HepG2 (cell line): Measurements from ENCODE around the gene ABCA13. TPM values are rescaled to one million over a fixed set of nuclear protein-coding genes. Genes with fewer than 3 reads are reported as not detected.

Source experiments
- ATAC-seq: fragments of 200-7000 bp; cut with Tn5 transposase; 3 replicates; pipeline ENCODE4 v1.9.1; 2020; ENCODE audit warnings: mild to moderate bottlenecking, moderate library complexity
- BruUV-seq: library from RNA; stranded (reverse); fragments of 400-500 nt; replicated peaks from 2 replicates; lab custom pipeline; 2021; lab: Mats Ljungman, UMichigan
- CTCF ChIA-PET: fragments of 300-600 bp; formaldehyde crosslinking; extraction: SDS; loops from one replicate; lab custom pipeline; 2021; ENCODE audit warnings: low total read pairs, inconsistent platforms, low intra/inter-chr PET ratio; lab: Yijun Ruan, JAX
- POLR2A ChIA-PET: fragments of 350-600 bp; sonication (Branson Sonifier 250); formaldehyde crosslinking; loops from one replicate; lab custom pipeline; 2020; ENCODE audit warnings: antibody characterized with exemption, inconsistent platforms; lab: Yijun Ruan, JAX
- DNase-seq: peaks from one replicate; pipeline ENCODE4 v3.0.0-alpha.2; 2015; ENCODE audit warnings: low spot score
- FAIRE-seq: peaks from 3 replicates; lab custom pipeline; 2011; peaks lifted over from hg19 to GRCh38; lab: Jason Lieb, UNC
- H2AFZ ChIP-seq: one replicate; pipeline ENCODE4 v1.6.1; 2011; ENCODE audit warnings: low read length, inconsistent platforms
- H3K27ac ChIP-seq: fragments of 300-600 bp; 3 replicates; pipeline ENCODE4 v1.8.0; 2011; ENCODE audit warnings: mixed run types, mild to moderate bottlenecking, mixed read lengths, low read length, inconsistent platforms; ENCODE audit not compliant: insufficient read depth; ENCODE audit errors: extremely low read length
- H3K27me3 ChIP-seq, 2 experiments: fragments of 200-600 bp in 1 of 2; 2 replicates in 1 of 2; 3 replicates in 1 of 2; pipeline versions ENCODE4 v1.6.0 to v1.8.0; 2011; ENCODE audit warnings: low read length in 2 of 2, mild to moderate bottlenecking in 2 of 2, moderate library complexity in 2 of 2, inconsistent platforms in 1 of 2; ENCODE audit not compliant: insufficient read depth in 2 of 2, control insufficient read depth in 1 of 2
- H3K36me3 ChIP-seq, 2 experiments: fragments of 200-600 bp in 1 of 2; replicated peaks in 1 of 2; 2 replicates in 1 of 2; 3 replicates in 1 of 2; pipeline versions ENCODE4 v1.5.1 to v1.8.0; 2011; ENCODE audit warnings: low read length in 2 of 2, inconsistent platforms in 1 of 2; ENCODE audit not compliant: insufficient read depth in 2 of 2, control insufficient read depth in 1 of 2
- H3K4me1 ChIP-seq: 2 replicates; pipeline ENCODE4 v1.5.1; 2012; ENCODE audit warnings: low read length, inconsistent platforms; ENCODE audit not compliant: insufficient read depth
- H3K4me2 ChIP-seq: 2 replicates; pipeline ENCODE4 v1.6.0; 2011; ENCODE audit warnings: low read depth, low read length, inconsistent platforms
- H3K4me3 ChIP-seq, 3 experiments: fragments of 200-600 bp in 1 of 3; sonication (generic), shearing (Covaris generic) in 1 of 3; replicated peaks in 1 of 3; 2 replicates each; pipeline ENCODE4 v1.5.1; 2011 to 2016; ENCODE audit warnings: low read length in 3 of 3, inconsistent platforms in 2 of 3, low read depth in 2 of 3, mild to moderate bottlenecking in 2 of 3, control low read depth in 1 of 3, mixed read lengths in 1 of 3; ENCODE audit not compliant: insufficient read depth in 1 of 3
- H3K79me2 ChIP-seq: one replicate; pipeline ENCODE4 v1.6.1; 2011; ENCODE audit warnings: low read length, inconsistent platforms; ENCODE audit not compliant: insufficient read depth
- H3K9ac ChIP-seq: 2 replicates; pipeline ENCODE4 v1.6.0; 2011; ENCODE audit warnings: mild to moderate bottlenecking, low read depth, low read length, inconsistent platforms; ENCODE audit not compliant: insufficient read depth
- H3K9me3 ChIP-seq: 2 replicates; pipeline ENCODE4 v1.5.1; 2012; ENCODE audit warnings: mild to moderate bottlenecking, low read length
- H4K20me1 ChIP-seq: 2 replicates; pipeline ENCODE4 v1.6.0; 2011; ENCODE audit warnings: inconsistent platforms, mild to moderate bottlenecking, low read length, moderate library complexity; ENCODE audit not compliant: insufficient read depth
- FOSL2 ChIP-seq: sonication (generic); formaldehyde crosslinking; IDR thresholded peaks from 2 replicates; pipeline ENCODE4 v1.4.0; 2020; ENCODE audit warnings: missing genetic modification reagents
- HOXA3 ChIP-seq: sonication (generic); formaldehyde crosslinking; IDR thresholded peaks from 2 replicates; pipeline ENCODE4 v1.5.0; 2020; ENCODE audit warnings: missing genetic modification reagents
- KLF15 ChIP-seq: sonication (generic); formaldehyde crosslinking; IDR thresholded peaks from 2 replicates; pipeline ENCODE4 v1.8.1; 2023; ENCODE audit warnings: borderline replicate concordance, mild to moderate bottlenecking, inconsistent platforms, missing genetic modification reagents, mixed read lengths
- NR2C2 ChIP-seq: sonication (generic); formaldehyde crosslinking; IDR thresholded peaks from 2 replicates; pipeline ENCODE4 v1.4.0; 2020; ENCODE audit warnings: missing genetic modification reagents, mild to moderate bottlenecking, moderate library complexity, borderline replicate concordance
- SIN3A ChIP-seq: IDR thresholded peaks from 2 replicates; pipeline ENCODE4 v1.6.1; 2011; ENCODE audit warnings: low read depth, mild to moderate bottlenecking, control low read depth, low read length, borderline replicate concordance
- SKI ChIP-seq: fragments of 450-650 bp; IDR thresholded peaks from one replicate; pipeline ENCODE4 v1.6.1; 2018; ENCODE audit warnings: mild to moderate bottlenecking; ENCODE audit not compliant: partially characterized antibody
- SOX13 ChIP-seq, 3 experiments: fragments of 450-650 bp in 1 of 3; sonication (generic) in 1 of 3; formaldehyde crosslinking in 1 of 3; IDR thresholded peaks in 2 of 3; conservative IDR thresholded peaks in 1 of 3; 2 replicates each; pipeline versions ENCODE4 v1.5.0 to v1.6.1; 2016 to 2020; ENCODE audit warnings: antibody characterized with exemption in 1 of 3, mild to moderate bottlenecking in 1 of 3, missing compliant biosample characterization in 1 of 3, missing genetic modification reagents in 1 of 3, moderate library complexity in 1 of 3
- SYNCRIP ChIP-seq: fragments of 200-400 bp; formaldehyde crosslinking; IDR thresholded peaks from 2 replicates; pipeline ENCODE4 v1.6.1; 2018; ENCODE audit warnings: mild to moderate bottlenecking, low read depth, low read length; ENCODE audit not compliant: insufficient read depth
- ZNF33B ChIP-seq: sonication (generic); formaldehyde crosslinking; IDR thresholded peaks from 2 replicates; pipeline ENCODE4 v1.5.1; 2020; ENCODE audit warnings: mild to moderate bottlenecking, missing genetic modification reagents
- ZNF547 ChIP-seq: sonication (generic); formaldehyde crosslinking; IDR thresholded peaks from 2 replicates; pipeline ENCODE4 v1.5.1; 2020; ENCODE audit warnings: mild to moderate bottlenecking, missing genetic modification reagents
- ZNF788 ChIP-seq: sonication (generic); formaldehyde crosslinking; IDR thresholded peaks from 2 replicates; pipeline ENCODE4 v1.5.0; 2020; ENCODE audit warnings: mild to moderate bottlenecking, missing genetic modification reagents, borderline replicate concordance
- ZSCAN25 ChIP-seq: sonication (generic); formaldehyde crosslinking; IDR thresholded peaks from 2 replicates; pipeline ENCODE4 v1.8.0; 2022; ENCODE audit warnings: mild to moderate bottlenecking, missing genetic modification reagents
- WGBS: methylation state at CpG from one replicate; pipeline ENCODE4 v1.1.6; 2017; ENCODE audit warnings: low lambda C conversion rate; 5-methylcytosine and 5-hydroxymethylcytosine counted together
- in situ Hi-C: cut with HindIII; loops from 2 replicates; pipeline ENCODE4 v1.10.0; 2017; ENCODE audit warnings: low pct_unique_long_range_greater_than_20kb; ENCODE audit not compliant: extremely low pct_ligation_motif_present
- intact Hi-C: fragments of 100-400 bp; cut with micrococcal nuclease; formaldehyde crosslinking; loops from one replicate; pipeline ENCODE4 v1.10.0; 2022; ENCODE audit not compliant: unreplicated experiment
- polyA plus RNA-seq, 8 experiments: library from polyadenylated mRNA; depleted of rRNA in 3 of 8; stranded (reverse) in 7 of 8; unstranded in 1 of 8; fragments of >200 nt; fragmentation: Illumina TruSeq in 4 of 8; extraction: Trizol in 4 of 8; gene quantifications; 2 replicates each; pipeline versions ENCODE4 v1.2.1 to v1.2.3, GENCODE V29; 2011 to 2016; ENCODE audit warnings: low read depth in 4 of 8, missing spikeins in 1 of 8, mixed read lengths in 1 of 8; ENCODE audit not compliant: insufficient read depth in 1 of 8
- total RNA-seq, 5 experiments: library from RNA; depleted of rRNA; stranded (reverse); fragments of >200 nt; fragmentation: Illumina TruSeq; extraction: Trizol; gene quantifications; 2 replicates each; pipeline ENCODE4 v1.2.3, GENCODE V29; 2016; ENCODE audit warnings: low read depth in 1 of 5
- TF ChIP-seq, protein P1 (sequence below): sonication (generic); IDR thresholded peaks from 2 replicates; pipeline ENCODE4 v1.6.1; 2016; ENCODE audit warnings: low read depth, borderline replicate concordance
- TF ChIP-seq, protein P2 (sequence below): sonication (generic); formaldehyde crosslinking; IDR thresholded peaks from 2 replicates; pipeline ENCODE4 v1.5.1; 2020; ENCODE audit warnings: missing genetic modification reagents, mild to moderate bottlenecking, borderline replicate concordance
- TF ChIP-seq, protein P3 (sequence below): sonication (generic); formaldehyde crosslinking; IDR thresholded peaks from 2 replicates; pipeline ENCODE4 v1.4.0; 2020; ENCODE audit warnings: mild to moderate bottlenecking, missing genetic modification reagents
- TF ChIP-seq, protein P4 (sequence below): IDR thresholded peaks from 2 replicates; pipeline ENCODE4 v1.4.0; 2020; ENCODE audit warnings: mild to moderate bottlenecking, missing genetic modification reagents

Gene ABCA13
- total and polyA plus RNA-seq, 2 of the 13 experiments (the other 11 are each of a cell fraction or from before 2014, with no cell fraction given), result 0.03 TPM; not detected in 1

DNA sequence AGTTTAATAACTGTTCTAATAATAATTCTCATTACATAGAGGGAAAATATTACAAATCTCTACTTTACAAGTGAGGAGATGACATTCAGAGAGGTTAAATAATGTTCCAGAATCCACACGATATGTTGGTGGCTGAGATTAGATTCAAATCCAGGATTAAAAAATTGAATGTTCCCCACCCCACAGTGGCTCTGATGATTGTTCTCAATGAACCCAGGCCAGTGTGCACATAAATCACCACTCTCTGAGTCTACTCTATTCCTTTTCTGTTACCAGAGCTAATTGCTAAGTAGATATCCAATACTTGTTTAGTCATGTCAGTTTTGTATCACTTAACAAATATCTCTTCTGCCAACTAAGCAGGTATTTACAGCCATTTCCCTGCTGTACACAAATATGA, 281.0 kb downstream of the ABCA13 start:
- ATAC-seq (no peak), DNase-seq (no peak), FAIRE-seq (no peak)
- Histone ChIP-seq H3K9ac (no peak overlapping the region), H3K27me3 (no peaks in the 10 kb centered on the region), H2AFZ (no peak overlapping the region), H3K27ac (no peak overlapping the region), H3K4me1 (no peaks in the 10 kb centered on the region), H3K79me2 (no peaks in the 10 kb centered on the region), H3K4me2 (no peak overlapping the region), H3K9me3 (no peaks in the 10 kb centered on the region), H3K36me3 (no peaks in the 10 kb centered on the region), H3K4me3 (no peak overlapping the region), H4K20me1 (no peaks in the 10 kb centered on the region)
- intact Hi-C loops, result no loop called here
- WGBS, result 44% methylated on average over 1 of the region's 1 CpG
- BruUV-seq, result no TSS peak
- TF ChIP-seq ZNF788, result no peak
- no peak for TF ChIP-seq SKI
- TF ChIP-seq, protein P1, sequence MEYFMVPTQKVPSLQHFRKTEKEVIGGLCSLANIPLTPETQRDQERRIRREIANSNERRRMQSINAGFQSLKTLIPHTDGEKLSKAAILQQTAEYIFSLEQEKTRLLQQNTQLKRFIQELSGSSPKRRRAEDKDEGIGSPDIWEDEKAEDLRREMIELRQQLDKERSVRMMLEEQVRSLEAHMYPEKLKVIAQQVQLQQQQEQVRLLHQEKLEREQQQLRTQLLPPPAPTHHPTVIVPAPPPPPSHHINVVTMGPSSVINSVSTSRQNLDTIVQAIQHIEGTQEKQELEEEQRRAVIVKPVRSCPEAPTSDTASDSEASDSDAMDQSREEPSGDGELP, result no peak
- TF ChIP-seq, protein P2, sequence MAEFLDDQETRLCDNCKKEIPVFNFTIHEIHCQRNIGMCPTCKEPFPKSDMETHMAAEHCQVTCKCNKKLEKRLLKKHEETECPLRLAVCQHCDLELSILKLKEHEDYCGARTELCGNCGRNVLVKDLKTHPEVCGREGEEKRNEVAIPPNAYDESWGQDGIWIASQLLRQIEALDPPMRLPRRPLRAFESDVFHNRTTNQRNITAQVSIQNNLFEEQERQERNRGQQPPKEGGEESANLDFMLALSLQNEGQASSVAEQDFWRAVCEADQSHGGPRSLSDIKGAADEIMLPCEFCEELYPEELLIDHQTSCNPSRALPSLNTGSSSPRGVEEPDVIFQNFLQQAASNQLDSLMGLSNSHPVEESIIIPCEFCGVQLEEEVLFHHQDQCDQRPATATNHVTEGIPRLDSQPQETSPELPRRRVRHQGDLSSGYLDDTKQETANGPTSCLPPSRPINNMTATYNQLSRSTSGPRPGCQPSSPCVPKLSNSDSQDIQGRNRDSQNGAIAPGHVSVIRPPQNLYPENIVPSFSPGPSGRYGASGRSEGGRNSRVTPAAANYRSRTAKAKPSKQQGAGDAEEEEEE (CRISPR knock-in tag), result no peak
- no peak for TF ChIP-seq SIN3A
- TF ChIP-seq FOSL2 (CRISPR knock-in tag), result no peak
- TF ChIP-seq SOX13 (IDR thresholded peaks at IDR 0.05), result no peak
- no peak for TF ChIP-seq SOX13 (CRISPR knock-in tag; conservative IDR thresholded peaks at IDR 0.05 in 1 of 2, IDR thresholded peaks at IDR 0.05 in 1 of 2)
- TF ChIP-seq, protein P3, sequence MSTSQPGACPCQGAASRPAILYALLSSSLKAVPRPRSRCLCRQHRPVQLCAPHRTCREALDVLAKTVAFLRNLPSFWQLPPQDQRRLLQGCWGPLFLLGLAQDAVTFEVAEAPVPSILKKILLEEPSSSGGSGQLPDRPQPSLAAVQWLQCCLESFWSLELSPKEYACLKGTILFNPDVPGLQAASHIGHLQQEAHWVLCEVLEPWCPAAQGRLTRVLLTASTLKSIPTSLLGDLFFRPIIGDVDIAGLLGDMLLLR, result no peak
- no peak for TF ChIP-seq NR2C2 (CRISPR knock-in tag)
- no peak for TF ChIP-seq SYNCRIP
- TF ChIP-seq ZNF33B, result no peak
- no peak for TF ChIP-seq KLF15 (CRISPR knock-in tag)
- no peak for TF ChIP-seq ZNF547 (CRISPR knock-in tag)
- no peak for TF ChIP-seq ZSCAN25 (CRISPR knock-in tag)
- no peak for TF ChIP-seq HOXA3 (CRISPR knock-in tag)
- TF ChIP-seq, protein P4, sequence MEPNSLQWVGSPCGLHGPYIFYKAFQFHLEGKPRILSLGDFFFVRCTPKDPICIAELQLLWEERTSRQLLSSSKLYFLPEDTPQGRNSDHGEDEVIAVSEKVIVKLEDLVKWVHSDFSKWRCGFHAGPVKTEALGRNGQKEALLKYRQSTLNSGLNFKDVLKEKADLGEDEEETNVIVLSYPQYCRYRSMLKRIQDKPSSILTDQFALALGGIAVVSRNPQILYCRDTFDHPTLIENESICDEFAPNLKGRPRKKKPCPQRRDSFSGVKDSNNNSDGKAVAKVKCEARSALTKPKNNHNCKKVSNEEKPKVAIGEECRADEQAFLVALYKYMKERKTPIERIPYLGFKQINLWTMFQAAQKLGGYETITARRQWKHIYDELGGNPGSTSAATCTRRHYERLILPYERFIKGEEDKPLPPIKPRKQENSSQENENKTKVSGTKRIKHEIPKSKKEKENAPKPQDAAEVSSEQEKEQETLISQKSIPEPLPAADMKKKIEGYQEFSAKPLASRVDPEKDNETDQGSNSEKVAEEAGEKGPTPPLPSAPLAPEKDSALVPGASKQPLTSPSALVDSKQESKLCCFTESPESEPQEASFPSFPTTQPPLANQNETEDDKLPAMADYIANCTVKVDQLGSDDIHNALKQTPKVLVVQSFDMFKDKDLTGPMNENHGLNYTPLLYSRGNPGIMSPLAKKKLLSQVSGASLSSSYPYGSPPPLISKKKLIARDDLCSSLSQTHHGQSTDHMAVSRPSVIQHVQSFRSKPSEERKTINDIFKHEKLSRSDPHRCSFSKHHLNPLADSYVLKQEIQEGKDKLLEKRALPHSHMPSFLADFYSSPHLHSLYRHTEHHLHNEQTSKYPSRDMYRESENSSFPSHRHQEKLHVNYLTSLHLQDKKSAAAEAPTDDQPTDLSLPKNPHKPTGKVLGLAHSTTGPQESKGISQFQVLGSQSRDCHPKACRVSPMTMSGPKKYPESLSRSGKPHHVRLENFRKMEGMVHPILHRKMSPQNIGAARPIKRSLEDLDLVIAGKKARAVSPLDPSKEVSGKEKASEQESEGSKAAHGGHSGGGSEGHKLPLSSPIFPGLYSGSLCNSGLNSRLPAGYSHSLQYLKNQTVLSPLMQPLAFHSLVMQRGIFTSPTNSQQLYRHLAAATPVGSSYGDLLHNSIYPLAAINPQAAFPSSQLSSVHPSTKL (CRISPR knock-in tag), result no peak
- in situ Hi-C loops, result no loop called here
- CTCF ChIA-PET, result no interaction called here
- POLR2A ChIA-PET, result no interaction called here
